ENCODE results near the gene TMEM174. TPM values are rescaled to one million over a fixed set of nuclear protein-coding genes. Genes with fewer than 3 reads are reported as not detected.

TMEM174 gene, protein sequence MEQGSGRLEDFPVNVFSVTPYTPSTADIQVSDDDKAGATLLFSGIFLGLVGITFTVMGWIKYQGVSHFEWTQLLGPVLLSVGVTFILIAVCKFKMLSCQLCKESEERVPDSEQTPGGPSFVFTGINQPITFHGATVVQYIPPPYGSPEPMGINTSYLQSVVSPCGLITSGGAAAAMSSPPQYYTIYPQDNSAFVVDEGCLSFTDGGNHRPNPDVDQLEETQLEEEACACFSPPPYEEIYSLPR
- polyA plus RNA-seq (ENCODE audit: insufficient read length in 3 of 3) = 10 to 100 TPM; 15.6 to 27.2 (median 24.3) TPM

- DNase-seq (ENCODE audit: low read depth in 3 of 3, low spot score in 2 of 3) = no peak
These were observed at the start of gene TMEM174 for GRCh38 chr5:73172951-73173350. Gene TMEM174, plus strand, starts transcription at chr5:73173193. Its CDS starts 51 bp downstream, at chr5:73173244.

DNA sequence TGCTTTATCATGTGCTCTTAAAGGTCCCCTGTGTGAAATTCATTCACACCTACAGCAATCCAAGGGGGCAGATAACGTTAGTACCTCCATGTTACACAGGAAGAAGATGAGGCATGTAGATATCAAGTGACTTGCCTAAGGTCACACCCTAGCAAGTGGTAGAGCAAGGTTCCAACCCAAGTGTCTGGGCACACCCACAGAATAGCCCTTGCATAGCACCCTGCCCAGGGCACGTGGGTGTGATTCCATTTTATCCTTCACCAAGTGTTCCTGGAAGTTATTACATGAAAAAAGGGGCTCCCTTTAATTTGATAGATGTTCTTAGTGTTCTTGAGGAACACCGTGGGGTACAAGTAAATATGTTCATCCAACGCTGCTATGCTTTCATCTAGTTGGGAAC lies 47.7 kb upstream of the TMEM174 start:
- no peak for DNase-seq (ENCODE audit: low read depth in 3 of 3, low spot score in 2 of 3)

DNA sequence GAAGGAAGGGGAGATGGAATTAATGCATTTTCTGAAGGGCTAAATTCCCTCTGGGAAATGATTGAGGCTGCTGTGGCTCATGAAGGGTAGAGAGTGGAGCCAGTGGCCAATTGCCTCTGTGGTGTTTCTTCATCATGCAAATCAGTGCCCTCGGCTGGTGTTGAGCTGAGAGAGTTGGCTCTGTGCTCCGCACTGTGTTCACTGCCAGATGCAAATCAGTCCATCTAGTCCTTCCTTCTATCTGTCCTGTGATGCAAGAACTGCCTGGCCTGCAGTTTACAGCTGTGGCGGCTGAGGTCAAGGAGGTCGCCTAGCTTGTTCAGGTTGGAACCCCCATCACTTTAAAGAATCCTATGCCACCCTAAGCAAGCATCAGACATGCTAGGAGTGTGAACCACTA lies 46.6 kb upstream of the TMEM174 start:
- DNase-seq (ENCODE audit: low read depth in 3 of 3, low spot score in 2 of 3) = no peak

DNA sequence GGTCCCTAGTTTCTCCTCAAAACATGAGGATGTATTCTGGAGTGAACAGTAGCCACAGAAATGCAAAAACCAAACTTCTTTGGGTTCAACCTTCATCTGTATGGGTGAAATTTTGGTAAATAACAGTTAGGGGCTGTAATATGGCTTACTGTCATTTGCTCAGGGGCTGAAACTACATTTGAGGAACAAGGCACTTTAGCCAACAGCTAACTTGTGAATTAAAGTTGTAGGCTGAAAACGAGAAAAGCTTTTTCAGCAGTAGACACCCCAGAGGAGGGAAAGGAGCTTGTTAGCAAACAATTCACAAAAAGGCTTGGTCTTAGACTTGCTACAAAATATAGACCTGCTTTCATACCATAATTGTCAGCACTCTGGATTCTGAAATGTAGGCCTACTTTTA lies 46.0 kb upstream of the TMEM174 start:
- no peak for DNase-seq (ENCODE audit: low read depth in 3 of 3, low spot score in 2 of 3)

DNA sequence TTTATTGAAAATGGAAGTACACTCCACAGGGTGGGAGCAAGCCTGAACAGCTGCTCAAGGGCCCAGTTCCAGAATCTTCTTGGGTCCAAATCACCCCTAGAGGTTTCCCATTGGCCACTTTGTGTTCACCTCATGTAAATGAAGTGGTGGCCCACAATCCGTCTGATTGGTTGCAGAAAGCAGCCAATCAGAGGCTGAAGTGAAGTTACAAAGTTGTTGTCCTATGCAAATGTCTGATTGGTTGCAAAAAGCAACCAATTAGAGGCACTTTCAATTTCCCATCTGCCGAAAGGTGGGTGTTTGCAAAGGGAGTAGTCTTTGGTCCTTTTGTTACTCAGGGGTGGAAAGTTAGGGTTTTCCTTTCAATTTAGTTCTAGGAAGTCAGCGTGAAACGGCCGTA lies 43.9 kb upstream of the TMEM174 start:
- DNase-seq (ENCODE audit: low read depth in 3 of 3, low spot score in 2 of 3) = no peak

- no peak for DNase-seq (ENCODE audit: low read depth in 3 of 3, low spot score in 2 of 3)
These were observed 42.2 kb upstream of the TMEM174 start for GRCh38 chr5:73130811-73131210.

DNA sequence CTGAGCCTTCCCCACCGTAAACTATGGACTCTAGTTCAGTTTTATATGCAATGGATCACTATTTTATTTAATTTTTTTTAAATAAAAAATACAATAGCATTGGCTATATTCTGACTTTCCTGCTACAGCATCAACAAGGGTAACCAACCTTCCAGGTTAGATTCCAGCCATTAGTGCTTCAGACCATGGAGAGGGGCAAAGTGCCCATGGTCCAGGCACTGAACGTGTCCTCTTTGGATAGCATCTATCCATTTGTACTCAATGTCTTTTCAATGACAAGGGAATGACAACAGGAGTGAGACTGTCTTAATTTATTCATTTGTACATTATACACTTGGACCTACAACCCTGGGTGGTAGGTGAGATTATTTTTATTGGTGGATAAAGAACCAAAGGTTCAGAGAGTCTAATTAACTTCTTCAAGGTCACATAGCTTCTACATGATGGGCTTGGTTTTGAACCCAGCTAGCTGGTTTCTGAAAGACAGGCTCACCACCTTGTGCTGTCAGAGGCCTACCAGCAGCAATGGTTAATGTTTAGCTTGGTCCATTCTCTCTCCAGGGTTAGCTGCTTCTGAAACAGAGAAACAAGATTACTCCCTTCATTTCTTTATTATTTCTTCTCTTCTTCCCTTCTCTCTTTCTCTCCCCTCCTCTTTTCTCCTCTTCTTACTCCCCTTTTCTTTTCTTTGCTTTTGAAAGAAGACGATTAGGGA lies 41.1 kb upstream of the TMEM174 start:
- no peak for DNase-seq (ENCODE audit: low read depth in 3 of 3, low spot score in 2 of 3)

GRCh38 chr5:73132759-73133158 lies 40.2 kb upstream of the TMEM174 start:
- no peak for DNase-seq (ENCODE audit: low read depth in 3 of 3, low spot score in 2 of 3)

GRCh38 chr5:73135021-73135420 lies 38.0 kb upstream of the TMEM174 start:
- no peak for DNase-seq (ENCODE audit: low read depth in 3 of 3, low spot score in 2 of 3)

DNA sequence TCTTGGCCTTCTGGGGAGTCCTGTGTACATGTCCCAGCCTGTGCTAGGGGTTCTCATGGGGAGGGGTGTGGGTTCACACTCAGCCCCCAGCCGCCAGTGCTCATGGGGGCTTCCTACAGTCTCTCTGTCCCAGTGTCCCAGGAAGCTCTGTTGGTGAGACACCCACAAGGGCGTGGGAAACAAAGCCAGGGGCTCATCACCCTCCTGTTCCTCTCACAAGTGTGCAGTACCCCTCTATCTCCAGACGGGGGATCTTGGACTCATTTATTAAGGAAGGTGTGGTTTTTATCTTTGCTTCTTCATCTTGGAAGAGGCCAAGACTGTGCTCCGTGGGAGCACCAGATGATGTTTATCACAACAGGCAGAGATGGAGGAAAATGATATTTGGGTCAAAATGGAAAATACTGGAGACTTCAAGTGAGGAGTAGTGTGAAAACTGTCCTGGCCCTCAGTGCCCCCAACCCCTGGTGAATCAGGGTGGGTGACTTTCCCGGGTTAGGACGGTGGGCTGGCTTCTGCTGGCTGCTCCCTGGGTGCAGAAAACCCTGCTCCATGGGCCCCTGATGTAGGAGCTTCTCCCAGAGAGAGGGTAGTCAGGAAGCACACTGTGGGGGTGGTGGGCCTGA lies 37.5 kb upstream of the TMEM174 start:
- no peak for DNase-seq (ENCODE audit: low read depth in 3 of 3, low spot score in 2 of 3)

DNA sequence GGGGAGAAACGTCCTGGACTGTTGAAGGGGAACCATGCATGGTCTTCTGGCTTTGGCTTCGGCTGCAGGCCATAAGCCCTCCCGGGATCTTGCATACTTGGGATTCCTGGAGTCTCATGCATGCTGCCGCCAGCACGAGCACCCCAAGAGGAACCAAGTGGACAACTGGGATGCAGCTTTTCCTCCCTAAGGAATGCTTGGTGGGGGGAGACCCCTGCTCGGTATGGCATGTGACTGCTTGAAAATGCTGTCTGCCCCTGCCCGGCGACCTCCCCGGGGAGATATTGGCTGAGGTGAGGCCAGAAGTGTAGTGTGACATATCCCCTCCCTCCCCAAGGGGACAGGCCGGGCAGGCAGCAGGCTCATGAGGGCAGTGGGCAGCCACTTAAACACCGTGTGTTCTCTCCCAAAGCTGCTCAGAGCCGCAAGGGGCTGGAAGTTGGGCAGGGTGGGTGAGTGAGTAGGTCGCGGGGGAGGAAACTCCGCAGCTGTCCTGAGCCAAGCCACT lies 36.9 kb upstream of the TMEM174 start:
- no peak for DNase-seq (ENCODE audit: low read depth in 3 of 3, low spot score in 2 of 3)

DNA sequence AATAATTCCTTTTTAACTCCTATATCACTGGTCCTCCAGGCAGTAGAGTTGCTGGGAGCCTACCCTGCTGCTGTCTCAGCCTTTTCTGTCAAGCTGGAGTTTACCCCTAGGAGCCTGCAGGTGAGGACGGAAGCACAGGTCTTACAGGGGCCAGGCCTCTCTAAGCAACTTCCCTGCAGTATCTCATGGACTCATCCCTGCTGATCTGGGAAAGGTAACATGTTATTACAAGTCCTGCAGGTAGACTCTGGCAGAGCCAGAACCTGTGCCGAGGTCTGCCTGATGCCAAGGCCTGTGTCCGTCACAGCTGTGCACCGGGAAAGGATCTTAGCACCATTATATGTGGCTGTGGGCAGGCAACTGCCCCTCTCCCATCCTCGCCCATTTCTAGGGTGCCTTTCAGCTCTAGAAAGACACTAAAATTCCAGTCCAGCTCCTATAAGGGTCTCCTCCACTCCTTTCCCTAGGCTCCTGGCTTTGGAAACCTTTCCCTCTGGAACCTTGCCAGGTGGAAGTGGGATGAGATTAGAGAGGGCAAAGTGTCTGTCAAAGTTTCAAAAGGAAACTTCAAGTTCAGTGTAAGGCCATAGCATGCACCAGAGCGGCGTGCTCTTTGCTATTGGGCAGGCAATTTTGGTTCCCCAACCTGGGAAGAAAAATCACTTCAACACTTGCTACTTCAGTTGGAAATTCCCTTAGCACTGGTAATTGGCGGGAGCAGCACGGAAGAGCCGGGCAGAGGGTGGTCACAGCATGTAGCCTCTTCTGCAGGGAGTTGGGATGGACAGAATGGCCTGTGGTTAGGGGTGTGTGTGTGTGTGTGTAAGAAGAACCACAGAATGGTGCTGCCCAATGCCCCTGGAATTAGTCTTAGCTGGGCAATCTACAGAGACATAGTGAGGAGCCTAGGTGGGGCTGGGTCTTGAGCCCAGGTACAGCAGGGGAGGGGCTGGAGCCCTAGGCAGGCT lies 35.1 kb upstream of the TMEM174 start:
- no peak for DNase-seq (ENCODE audit: low read depth in 3 of 3, low spot score in 2 of 3)

GRCh38 chr5:73139485-73139884 lies 33.5 kb upstream of the TMEM174 start:
- no peak for DNase-seq (ENCODE audit: low read depth in 3 of 3, low spot score in 2 of 3)

- no peak for DNase-seq (ENCODE audit: low read depth in 3 of 3, low spot score in 2 of 3)
These were observed 32.2 kb upstream of the TMEM174 start for GRCh38 chr5:73140801-73141200.

DNA sequence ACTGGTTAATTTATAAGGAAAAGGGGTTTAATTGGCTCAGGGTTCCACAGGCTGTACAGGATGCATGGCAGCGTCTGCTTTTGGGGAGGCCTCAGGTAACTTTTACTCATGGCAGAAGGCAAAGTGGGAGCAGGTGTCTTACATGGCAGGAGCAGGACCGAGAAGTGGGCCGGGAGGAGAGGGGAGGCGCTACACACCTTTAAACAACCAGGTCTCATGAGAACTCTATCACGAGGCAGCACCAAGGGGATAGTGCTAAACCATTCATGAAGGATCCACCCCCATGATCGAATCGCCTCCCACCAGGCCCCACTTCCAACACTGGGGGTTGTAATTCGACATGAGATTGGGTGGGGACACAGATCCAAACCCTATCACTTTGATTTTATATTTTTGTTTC lies 31.0 kb upstream of the TMEM174 start:
- no peak for DNase-seq (ENCODE audit: low read depth in 3 of 3, low spot score in 2 of 3)

DNA sequence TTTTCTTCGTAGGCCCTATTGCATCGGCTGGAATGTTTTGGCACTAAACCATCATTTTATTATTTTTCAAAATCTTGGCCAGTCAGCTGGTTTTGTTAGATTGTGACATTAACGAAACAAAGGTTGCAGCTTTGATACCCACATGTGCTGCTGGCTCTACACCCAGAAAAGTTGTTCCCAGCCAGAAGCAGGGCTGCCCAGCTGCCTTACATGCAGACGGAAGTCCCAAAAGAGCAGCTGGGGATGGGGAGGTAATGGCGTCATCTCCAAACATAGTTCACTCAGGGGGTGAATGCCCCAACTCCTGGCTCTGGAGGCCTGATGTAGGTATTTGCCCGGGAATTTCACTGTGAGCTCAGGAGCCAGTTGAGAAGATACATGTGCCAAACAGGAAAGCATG lies 29.3 kb upstream of the TMEM174 start:
- no peak for DNase-seq (ENCODE audit: low read depth in 3 of 3, low spot score in 2 of 3)

DNA sequence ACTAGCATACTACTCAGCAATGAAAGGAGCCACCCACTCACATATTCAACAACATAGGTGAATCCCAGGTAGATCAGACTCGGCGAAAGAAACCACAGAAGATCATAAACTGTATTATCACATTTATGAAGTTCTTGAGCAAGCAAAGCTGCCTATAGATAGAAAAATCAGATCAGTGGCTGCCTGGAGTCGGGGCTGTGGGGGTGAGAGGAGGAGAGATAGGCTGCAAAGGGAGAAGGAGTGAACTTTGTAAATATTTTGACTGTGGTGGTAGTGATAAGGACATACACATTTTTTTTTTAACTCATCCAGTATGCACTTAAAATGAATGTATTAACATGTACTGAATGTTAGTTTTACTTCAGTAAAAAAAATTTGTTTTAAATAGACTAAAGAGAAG lies 23.5 kb upstream of the TMEM174 start:
- DNase-seq (ENCODE audit: low read depth in 3 of 3, low spot score in 2 of 3) = no peak

DNA sequence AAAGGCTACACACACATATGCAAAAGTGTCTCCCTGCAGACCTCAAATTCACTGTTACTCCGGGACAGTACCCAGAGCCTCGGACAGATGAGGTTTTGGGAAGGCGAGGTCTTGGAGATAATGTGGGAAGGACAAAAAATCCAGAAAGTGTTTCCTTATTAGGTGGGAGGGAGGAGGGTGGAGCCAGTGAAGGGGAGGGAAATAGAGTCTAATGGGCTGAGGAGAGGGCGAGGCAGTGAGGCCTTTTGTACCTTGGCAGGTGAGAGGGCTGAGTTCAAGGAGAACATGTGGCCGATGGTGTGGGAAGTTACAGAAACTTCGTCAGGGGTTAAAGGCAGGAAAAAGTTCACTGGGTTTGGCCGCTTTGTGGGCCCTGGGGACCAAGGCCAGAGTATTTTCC lies 22.1 kb upstream of the TMEM174 start:
- DNase-seq (ENCODE audit: low read depth in 3 of 3, low spot score in 2 of 3) = no peak

GRCh38 chr5:73151766-73152410 lies 21.1 kb upstream of the TMEM174 start:
- DNase-seq (ENCODE audit: low read depth in 3 of 3, low spot score in 2 of 3) = no peak
